HG02885 (cell line): Measurements from ENCODE around the gene C11orf52.
"Not testable (repeated sequence)": the region's sequence is repeated elsewhere in the genome, so short reads cannot be mapped to it uniquely, and the experiment has no call there.

Experiments
- ATAC-seq: cut with Tn5 transposase; IDR thresholded peaks from one replicate; pipeline ENCODE4 v1.9.1; 2021; ENCODE audit warnings: mild to moderate bottlenecking; ENCODE audit not compliant: unreplicated experiment, poor library complexity

C11orf52 gene, protein sequence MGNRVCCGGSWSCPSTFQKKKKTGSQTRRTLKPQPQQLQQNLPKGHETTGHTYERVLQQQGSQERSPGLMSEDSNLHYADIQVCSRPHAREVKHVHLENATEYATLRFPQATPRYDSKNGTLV

DNA sequence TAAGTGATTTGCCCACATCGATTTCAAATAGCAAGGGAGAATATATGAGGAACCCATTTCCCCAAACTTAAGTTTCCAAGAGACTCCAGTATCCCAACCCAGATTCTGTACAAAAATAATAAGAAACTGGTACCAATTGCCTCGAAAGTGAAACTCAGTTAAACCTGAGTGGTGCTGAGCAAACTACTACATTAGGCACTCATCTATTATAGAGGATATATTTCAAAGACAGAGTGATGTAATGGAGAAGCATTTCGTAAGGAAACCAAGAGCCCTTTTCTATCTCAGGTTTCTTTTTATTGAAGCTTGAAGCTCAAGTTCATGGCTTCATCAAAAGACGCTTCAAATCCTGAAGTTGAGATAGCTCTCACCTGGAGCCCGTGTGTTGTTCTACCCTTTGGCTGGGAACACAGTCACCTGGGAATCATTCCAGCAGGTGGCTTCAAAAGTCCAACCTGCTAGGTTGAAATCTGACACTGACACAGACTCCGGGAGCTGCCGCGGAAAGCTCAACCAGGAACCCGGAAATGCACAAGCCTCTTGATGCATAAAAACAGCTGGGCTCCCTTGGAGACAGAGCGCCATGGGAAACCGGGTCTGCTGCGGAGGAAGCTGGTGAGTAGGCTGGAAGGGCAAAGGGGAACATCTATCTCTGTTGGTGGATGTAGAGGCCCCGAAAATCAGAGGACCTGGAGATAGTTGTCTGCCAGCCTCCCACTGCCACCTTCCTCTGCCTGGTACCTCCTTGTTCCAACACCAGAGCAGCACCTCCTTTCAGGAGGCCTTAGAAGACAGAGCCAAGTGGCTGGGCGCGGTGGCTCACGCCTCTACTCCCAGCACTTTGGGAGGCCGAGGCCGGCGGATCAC, at the start of gene C11orf52:
C11orf52 (plus strand) TSS at position 524 of the 867 bp plus-strand sequence; CDS start at position 584, 60 bp downstream.
- ATAC-seq: no peak

DNA sequence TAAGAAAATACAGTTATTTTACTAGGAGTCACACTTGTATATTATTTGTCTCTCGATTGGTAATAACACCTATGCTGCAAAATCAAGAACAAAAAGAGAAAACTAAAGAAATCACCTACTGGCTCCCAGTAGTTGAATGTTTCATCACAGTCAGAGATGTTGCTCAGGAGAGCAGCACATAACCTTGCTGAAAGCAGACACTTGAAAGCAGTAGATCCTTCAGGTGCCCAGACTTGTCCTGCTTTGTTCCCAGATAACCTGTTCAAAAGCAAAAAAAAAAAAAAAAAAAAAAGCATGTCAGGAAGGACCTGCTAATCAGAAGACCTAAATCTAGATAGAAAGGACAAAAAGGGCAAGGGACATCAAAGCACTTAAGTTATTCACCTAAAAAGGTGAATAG, 48.6 kb upstream of the C11orf52 start:
- ATAC-seq: no peak

DNA sequence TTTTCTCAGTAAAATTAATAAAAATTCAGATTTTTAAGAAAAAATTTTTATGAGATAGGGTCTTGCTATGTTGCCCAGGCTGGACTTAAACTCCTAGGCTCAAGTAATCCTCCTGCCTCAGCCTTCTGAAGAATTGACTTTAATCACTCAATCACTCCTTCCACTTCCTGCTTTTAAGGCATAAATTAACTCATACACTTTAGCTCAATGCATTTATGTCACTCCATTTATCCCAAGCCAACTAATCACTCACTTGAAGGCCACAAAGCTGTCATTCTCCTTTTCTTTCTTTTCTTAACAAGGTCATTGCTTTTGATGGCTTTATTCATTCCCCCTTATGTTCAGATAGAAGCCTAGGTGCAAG, 48.2 kb upstream of the C11orf52 start:
- peak; percentile 15 for ATAC-seq

DNA sequence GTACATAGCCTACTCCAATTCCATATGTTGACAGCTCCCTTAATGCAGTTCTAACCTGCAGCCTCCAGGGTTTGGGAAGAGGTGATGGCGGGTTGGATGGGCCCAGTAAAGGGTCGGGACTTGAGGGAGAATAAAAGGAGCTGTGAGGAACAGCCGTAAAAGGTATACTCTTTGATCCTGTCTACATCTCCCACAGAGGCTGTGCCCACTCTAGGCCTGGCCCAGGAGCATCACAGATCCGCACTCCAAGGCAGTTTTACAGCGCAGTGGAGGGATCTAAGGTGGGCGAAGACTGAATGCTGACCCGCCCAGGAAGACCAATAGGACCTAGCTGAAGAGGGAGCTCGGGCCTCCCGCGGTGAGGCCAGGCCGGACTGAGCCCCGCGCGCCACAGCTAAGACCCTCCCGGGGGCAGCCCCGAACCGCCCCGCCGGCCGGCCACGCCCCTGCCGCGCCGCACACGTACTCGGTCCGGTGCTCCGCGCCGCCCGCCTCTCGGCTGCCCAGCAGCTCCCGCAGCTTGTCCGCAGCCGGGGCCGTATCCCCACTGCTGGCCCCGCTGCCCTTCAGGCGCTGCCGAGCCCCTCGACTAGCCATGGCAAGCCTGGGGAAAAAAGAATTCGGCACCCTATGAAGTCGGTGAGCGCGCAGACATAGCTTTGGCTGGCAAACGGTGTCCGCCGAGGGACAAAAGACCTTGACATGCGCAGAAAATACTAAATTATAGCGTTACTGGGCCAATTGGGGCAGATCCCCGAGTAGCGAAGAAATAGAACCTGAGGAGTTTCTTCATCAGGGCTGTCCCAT, 47.6 kb upstream of the C11orf52 start, which contains the start of gene ALG9:
ALG9 (minus strand) TSS at position 696 of the 807 bp plus-strand sequence; CDS start at position 597, 99 bp downstream.
- ATAC-seq: peak; percentile 90

DNA sequence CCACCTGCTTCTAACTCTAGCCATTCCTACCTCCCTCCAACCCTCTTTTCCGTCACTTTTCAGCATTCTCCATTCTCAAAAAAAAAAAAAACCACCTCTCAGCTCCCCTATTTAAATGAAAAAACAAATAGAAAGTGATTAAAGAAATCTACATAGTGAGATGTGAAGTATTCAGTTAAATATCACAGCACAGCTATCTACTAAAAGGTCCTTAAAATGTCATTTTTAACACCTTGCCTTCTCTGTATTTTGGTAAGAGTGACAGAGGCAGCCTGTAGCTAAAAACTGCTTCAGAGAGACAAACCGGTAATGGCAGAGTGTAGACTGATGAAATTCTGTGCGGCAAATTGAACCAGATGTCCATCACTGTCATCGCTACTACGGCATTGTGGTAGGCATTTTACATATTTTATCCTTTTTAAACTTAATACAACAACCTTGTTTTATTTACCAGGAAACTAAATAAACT, 47.0 kb upstream of the C11orf52 start:
- ATAC-seq: no peak

DNA sequence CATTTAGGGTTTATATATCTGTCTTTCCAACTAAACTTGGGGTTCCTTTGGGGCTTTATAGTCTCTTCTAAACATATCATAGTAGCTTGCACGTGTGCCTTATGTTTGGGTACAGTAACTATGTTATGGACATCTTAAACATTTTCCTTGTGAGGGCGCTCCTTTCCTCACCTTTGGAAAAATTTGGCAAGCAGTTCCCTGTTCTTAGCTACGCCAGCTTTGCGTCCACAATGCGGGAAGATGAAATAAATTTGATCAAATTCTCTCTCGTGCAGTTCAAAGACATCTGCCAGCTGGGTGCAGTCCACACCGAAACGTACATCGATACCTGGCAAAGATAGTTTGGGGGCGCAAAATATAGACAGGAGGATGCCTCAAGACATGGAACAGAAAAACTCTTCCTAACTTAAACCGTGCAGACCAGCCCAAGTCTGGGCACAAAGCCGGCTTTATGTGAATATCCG, 40.3 kb upstream of the C11orf52 start:
- ATAC-seq: peak; percentile 7

DNA sequence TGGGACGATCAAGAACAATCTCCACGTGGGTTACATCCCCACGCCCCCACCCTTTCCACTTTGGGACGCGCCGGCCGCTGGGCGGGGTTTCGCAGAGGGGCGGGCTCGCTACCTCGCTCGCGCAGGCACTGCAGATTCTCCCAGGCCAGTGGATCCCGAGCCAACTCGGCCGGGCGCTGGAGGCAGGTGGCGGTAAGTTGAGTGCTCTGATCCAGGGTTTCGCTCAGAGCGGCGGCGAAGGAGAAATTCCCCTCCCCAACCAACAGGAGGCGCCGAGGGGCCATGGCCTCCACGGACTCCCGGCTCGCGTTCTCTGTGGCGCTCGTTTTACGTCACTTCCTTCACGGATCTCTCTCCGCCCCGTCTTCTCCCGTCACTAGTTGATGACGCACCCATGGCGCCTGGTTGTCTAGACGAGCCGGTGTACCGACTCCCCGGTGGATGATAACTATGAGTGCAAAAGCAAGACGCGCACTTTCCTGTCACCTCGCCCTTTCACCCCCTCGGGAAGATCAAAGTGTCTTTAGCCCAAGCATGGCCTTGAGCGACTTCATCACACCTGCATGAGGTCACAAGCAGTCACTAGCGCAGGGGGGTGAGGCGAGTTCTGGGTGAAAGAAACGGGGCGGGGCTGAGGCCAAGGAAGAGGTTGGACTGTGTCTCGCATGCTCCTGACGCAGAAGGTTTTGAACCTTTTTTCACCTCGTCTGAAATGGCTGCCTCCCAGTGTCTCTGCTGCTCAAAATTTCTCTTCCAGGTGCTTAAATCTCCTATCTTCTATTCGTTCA, 39.7 kb upstream of the C11orf52 start, which contains the start of the genes CFAP68 and FDXACB1:
CFAP68 (plus strand) TSS at position 693 of the 788 bp plus-strand sequence; CDS start at position 713, 20 bp downstream.
FDXACB1 (minus strand) TSS at position 317 of the 788 bp plus-strand sequence; CDS start at position 284, 33 bp downstream.
- peak; percentile 92 for ATAC-seq

DNA sequence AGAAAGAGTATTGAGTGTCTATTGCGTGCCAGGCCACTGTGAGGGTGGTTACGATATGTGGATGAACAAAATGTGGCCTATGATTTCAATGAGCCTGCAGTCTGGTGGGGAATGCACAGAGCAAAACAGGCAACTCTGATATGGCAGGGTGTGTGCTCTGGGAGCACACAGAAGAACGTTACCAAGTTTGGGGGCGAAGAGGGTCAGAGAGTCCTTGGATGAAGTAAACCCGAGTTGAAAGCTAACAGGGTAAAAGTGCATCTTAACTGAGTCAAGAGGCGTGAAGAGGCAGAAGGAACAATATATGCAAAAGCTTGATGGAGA, 39.1 kb upstream of the C11orf52 start:
- no peak for ATAC-seq

DNA sequence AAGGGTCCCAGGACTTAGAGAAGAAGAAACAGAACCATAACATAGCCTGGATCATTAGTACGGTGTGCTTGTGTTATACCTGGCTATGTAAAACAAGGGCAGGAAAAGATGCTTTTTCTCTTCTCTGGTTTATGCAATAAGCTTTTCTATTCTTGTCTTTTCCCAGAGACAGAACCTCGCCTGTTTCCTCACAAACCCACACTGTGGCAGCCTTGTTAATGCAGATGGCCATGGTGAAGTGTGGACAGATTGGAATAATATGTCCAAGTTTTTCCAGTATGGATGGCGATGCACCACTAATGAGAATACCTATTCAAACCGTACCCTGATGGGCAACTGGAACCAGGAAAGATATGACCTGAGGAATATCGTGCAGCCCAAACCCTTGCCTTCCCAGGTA, 36.5 kb upstream of the C11orf52 start:
- no peak for ATAC-seq

DNA sequence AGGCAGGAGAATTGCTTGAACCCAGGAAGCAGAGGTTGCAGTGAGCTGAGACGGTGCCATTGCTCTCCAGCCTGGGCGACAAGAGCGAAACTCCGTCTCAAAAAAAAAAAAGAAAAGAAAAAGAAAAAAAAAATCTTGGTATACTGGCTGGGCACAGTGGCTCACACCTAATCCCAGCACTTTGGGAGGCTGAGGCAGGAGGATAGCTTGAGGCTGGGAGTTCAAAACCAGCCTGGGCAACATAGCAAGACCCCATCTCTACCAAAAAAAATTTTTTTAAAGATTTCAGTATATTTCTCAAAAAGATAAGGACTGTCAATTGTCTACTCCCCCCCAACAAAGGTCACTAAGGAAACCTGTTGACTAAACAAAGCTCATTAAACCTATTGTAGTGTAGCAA, 33.7 kb upstream of the C11orf52 start:
- not testable (repeated sequence) for ATAC-seq

DNA sequence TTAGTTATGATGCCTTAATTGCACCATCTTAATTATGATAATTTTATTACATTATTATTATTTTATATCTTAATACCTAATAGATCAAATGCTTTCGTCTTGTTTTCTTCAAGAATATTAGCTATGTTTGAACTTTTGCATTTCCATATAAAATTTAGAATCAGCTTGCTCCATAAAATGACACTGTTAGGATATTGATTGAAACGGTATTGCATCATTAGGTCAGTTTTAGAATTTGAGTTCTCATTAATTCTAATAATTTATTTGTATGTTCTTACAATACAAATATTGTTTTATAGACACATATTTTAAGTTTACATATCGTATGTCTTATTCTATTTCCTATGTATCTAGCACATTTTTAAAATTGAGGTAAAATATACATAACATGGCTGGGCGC, 32.7 kb upstream of the C11orf52 start:
- no peak for ATAC-seq

DNA sequence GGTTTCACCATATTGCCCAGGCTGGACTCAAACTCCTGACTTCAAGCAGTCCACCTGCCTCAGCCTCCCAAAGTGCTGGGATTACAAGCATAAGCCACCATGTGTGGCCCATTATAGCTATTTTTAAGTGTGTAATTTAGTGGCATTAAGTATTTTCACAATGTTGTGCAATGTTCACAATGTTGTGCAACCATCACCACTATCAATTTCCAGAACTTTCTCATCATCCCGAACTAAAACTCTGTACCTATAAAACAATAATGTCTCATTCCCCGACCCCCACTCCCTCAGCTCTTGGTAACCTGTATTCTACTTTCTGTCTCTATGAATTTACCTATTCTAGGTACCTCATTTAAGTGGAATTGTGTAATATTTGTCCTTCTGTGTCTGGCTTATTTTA, 31.9 kb upstream of the C11orf52 start:
- ATAC-seq: no peak

DNA sequence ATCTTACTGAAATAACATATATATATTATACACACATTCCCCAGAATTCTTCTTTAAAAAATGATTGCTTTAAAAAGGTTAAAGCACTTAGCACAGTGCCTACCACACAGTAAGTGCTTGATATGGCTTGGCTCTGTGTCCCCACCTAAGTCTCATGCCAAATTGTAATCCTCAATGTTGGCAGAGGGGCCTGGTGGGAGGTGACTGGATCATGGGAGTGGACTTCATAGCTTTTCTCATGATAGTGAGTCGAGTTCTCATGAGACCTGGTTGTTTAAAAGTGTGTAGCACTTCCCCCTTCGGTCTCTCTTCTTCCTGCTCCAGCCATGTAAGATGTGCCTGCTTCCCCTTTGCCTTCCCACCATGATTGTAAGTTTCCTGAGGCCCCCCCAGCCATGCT, 13.3 kb upstream of the C11orf52 start:
- no peak for ATAC-seq

DNA sequence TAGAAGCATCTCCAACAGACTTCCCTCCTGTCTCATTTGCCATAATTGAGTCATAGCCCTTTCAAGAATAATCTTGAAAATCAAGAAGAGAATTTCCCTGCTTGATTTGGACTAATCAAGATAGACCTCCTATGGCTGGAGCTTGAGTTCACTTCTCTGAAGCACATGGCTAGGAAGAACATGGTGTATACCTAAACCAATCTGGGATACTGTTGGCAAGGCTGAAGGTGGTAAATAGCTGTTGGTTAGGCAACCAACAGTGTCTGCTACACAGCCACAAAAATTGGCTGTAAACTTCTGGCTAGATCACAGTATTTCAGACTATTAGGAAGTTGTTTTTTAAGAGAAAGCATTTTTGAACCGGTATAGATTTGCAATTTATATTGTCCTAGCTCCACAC, 12.0 kb upstream of the C11orf52 start:
- ATAC-seq: no peak

DNA sequence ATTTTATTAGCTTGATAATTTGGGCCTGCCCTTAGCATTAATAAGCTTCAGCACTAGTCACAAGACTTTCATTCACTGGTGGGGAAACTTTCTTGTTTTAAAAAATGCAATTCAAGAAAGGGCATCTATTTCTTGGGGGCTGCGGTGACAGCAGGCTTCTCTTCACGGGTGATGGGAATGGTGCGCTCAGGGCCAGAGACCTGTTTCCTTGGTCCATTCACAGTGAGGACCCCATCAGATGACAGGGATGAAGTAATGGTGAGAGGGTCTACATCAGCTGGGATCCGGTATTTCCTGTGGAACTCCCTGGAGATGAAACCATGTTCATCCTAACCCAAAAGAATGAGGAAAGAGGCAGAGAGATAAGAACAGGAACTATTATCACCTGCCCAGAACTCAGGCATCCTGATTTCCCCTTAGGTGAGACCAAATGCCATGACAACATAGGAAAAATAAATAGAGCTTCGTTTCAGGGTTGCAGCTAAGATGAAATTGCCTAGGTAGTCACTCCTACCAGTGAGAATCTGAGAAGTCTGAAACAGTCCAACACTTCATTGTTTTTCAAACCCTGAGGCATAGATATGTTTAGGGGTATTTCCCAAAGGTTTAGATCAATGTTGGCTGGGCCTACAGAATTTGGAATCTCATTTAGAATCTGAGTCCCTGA, 9.9 kb upstream of the C11orf52 start:
- no peak for ATAC-seq

DNA sequence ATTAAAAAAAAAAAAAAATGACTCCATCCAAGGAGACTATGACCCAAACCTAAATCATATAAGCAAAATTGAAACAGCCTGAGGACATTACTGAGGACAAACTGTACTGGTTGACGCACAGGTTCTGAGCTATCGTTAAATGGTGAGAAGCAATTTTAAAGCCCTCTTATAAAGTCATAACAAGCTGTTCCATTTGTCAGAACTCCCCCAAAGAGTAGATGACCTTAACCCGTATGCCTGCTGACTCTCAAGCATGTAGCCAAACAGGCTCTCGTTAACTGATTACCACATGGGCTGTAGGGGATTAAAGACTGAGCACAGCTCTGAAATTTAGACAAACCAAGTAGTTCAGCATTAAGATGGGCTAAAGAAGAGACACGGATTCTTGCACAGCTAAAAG, 9.3 kb upstream of the C11orf52 start:
- ATAC-seq: no peak

DNA sequence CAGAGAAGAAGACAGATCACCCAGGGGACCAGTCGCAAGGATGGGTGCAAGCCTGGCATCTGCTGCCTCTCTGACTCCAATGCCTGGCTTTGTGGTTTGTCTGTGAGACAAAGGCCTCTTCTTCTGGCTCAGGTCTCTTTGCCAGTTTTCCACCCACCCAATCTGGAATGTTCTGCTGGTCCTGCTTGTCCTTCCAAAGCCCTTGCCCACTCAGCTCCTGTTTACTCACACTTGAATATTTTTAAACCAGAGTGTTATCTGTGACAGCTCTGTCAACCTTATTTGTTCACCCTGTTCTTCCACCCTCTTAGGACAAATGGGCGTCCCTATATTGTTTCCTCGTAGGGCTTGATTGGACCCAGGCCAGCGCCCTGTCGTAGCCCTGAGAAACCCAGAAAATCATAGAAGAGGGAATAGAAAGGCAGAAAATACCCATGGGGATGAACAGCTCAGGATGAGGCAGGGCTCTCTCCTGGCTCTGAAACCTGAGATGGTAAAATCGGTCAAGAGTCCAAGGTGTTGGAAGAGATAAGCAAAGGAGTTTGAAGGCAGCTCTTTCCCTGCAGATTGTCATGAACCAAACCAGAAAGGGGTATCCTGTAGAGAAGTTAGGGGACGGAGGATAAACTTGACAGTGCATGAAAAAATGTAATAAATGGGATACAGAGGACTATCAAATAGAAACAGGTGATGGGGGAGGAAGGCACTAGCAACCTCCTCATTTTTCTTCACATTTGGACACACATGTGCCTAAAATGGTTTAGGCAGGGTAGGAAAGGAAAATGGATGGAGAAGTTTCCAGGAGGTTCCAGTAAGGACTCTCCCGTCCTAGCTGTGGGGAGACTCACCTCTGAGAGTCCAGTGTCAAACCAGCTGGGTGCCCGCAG, 7.8 kb upstream of the C11orf52 start:
- ATAC-seq: no peak
